HCT116 (cell line): ENCODE data around the gene GIPC3.

Source experiments
- CEBPB ChIP-seq: IDR thresholded peaks from 2 replicates; pipeline ENCODE4 v1.6.1; 2012; ENCODE audit warnings: low read depth
- ELF1 ChIP-seq: IDR thresholded peaks from 2 replicates; pipeline ENCODE4 v1.6.1; 2012; ENCODE audit warnings: low read depth, borderline replicate concordance
- EZH2phosphoT487 ChIP-seq: fragments of 200-600 bp; IDR thresholded peaks from 2 replicates; pipeline ENCODE4 v1.6.1; 2018; ENCODE audit warnings: antibody characterized with exemption, borderline replicate concordance
- JUND ChIP-seq: IDR thresholded peaks from 2 replicates; pipeline ENCODE4 v1.6.1; 2012
- POLR2A ChIP-seq: IDR thresholded peaks from 2 replicates; pipeline ENCODE4 v1.7.0; 2011; ENCODE audit warnings: borderline replicate concordance; ENCODE audit not compliant: insufficient read depth, insufficient read length; ENCODE audit errors: extremely low read depth
- POLR2AphosphoS5 ChIP-seq: IDR thresholded peaks from 2 replicates; pipeline ENCODE4 v1.6.1; 2011; ENCODE audit warnings: mild to moderate bottlenecking, low read depth, low read length, moderate library complexity
- RAD21 ChIP-seq: IDR thresholded peaks from 2 replicates; pipeline ENCODE4 v1.6.1; 2012; ENCODE audit warnings: low read depth, mild to moderate bottlenecking
- REST ChIP-seq: IDR thresholded peaks from 2 replicates; pipeline ENCODE4 v1.6.1; 2012; ENCODE audit warnings: low read depth
- SP1 ChIP-seq: IDR thresholded peaks from 2 replicates; pipeline ENCODE4 v1.6.1; 2012; ENCODE audit warnings: low read depth
- TCF7L2 ChIP-seq: IDR thresholded peaks from 2 replicates; pipeline ENCODE4 v1.7.0; 2011; ENCODE audit warnings: borderline replicate concordance, inconsistent platforms; ENCODE audit not compliant: insufficient read depth, insufficient read length; ENCODE audit errors: extremely low read depth
- ZNF274 ChIP-seq: fragments of 200-500 bp; sonication (Bioruptor generic); IDR thresholded peaks from 2 replicates; pipeline ENCODE4 v1.6.1; 2014; ENCODE audit warnings: mild to moderate bottlenecking, low read depth, low read length, inconsistent platforms
- TF ChIP-seq, protein P1 (sequence below), 3 experiments: fragments of 200-600 bp in 1 of 3; sonication (generic) in 1 of 3; IDR thresholded peaks in 2 of 3; conservative IDR thresholded peaks in 1 of 3; 2 replicates each; pipeline ENCODE4 v1.5.1; 2012 to 2017; ENCODE audit warnings: low read depth in 2 of 3, low read length in 2 of 3, antibody characterized with exemption in 1 of 3, borderline replicate concordance in 1 of 3, control low read depth in 1 of 3, mild to moderate bottlenecking in 1 of 3, mixed read lengths in 1 of 3, mixed run types in 1 of 3, moderate library complexity in 1 of 3; ENCODE audit not compliant: insufficient read depth in 1 of 3
- TF ChIP-seq, protein P2 (sequence below): IDR thresholded peaks from 2 replicates; pipeline ENCODE4 v1.6.1; 2012

- TF ChIP-seq POLR2A = no peak
- TF ChIP-seq ZNF274 = no peak
- TF ChIP-seq ELF1 = no peak
- TF ChIP-seq SP1 = no peak
- TF ChIP-seq, protein P1, sequence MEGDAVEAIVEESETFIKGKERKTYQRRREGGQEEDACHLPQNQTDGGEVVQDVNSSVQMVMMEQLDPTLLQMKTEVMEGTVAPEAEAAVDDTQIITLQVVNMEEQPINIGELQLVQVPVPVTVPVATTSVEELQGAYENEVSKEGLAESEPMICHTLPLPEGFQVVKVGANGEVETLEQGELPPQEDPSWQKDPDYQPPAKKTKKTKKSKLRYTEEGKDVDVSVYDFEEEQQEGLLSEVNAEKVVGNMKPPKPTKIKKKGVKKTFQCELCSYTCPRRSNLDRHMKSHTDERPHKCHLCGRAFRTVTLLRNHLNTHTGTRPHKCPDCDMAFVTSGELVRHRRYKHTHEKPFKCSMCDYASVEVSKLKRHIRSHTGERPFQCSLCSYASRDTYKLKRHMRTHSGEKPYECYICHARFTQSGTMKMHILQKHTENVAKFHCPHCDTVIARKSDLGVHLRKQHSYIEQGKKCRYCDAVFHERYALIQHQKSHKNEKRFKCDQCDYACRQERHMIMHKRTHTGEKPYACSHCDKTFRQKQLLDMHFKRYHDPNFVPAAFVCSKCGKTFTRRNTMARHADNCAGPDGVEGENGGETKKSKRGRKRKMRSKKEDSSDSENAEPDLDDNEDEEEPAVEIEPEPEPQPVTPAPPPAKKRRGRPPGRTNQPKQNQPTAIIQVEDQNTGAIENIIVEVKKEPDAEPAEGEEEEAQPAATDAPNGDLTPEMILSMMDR (IDR thresholded peaks at IDR 0.05 in 2 of 3, conservative IDR thresholded peaks at IDR 0.05 in 1 of 3; ENCODE audit: borderline replicate concordance in 1 of 3, insufficient read depth in 1 of 3, low read depth in 2 of 3, low read length in 2 of 3) = no peak
- no peak for TF ChIP-seq POLR2AphosphoS5
- TF ChIP-seq, protein P2, sequence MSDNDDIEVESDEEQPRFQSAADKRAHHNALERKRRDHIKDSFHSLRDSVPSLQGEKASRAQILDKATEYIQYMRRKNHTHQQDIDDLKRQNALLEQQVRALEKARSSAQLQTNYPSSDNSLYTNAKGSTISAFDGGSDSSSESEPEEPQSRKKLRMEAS = no peak
- no peak for TF ChIP-seq CEBPB
- TF ChIP-seq EZH2phosphoT487 = no peak
- no peak for TF ChIP-seq REST
- no peak for TF ChIP-seq RAD21
- no peak for TF ChIP-seq TCF7L2
- no peak for TF ChIP-seq JUND
Measured at GRCh38 chr19:3641515-3642269, 56.4 kb downstream of the GIPC3 start.
